HG03571 (cell line): Measurements from ENCODE around the gene ERBB4.
A peak's percentile ranks its signal among the peaks of the same experiment; 100 is the strongest.

Experiments used
- ATAC-seq: cut with Tn5 transposase; IDR thresholded peaks from one replicate; pipeline ENCODE4 v1.9.1; 2021; ENCODE audit not compliant: unreplicated experiment

The ERBB4 gene

DNA sequence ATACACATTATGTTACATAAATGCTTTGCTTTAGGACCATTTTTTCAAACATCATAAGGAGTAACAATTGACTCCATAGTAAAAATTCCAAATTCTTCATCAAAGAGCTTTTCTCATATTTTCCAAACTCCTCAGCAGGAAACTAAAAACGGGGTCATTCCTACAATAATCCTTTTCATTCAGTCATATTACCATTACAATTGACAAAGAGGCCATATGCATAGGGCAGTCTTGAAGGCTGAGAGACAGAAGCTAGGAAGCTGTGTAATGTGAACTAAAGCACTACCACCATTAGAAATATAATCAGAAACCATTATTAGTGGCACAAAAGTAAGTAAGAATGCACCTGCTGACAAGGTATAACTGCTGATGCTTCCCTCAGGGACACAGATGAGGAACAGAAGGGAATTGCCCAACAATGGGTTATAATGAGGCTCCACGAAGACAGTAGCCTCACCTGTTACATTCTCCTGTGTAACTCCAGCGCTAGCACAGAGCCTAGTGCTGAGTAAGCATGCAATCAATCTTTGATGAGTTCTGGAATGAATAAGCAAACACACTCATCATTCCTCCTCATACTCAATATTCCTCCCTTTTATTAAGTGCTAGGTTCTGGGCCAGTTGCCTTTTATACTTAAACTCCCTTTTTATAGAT is 1039.9 kb downstream of the ERBB4 start:
- no peak for ATAC-seq

GRCh38 chr2:211495339-211495738 is 1043.3 kb downstream of the ERBB4 start:
- no peak for ATAC-seq

GRCh38 chr2:211494536-211494935 is 1044.1 kb downstream of the ERBB4 start:
- no peak for ATAC-seq

DNA sequence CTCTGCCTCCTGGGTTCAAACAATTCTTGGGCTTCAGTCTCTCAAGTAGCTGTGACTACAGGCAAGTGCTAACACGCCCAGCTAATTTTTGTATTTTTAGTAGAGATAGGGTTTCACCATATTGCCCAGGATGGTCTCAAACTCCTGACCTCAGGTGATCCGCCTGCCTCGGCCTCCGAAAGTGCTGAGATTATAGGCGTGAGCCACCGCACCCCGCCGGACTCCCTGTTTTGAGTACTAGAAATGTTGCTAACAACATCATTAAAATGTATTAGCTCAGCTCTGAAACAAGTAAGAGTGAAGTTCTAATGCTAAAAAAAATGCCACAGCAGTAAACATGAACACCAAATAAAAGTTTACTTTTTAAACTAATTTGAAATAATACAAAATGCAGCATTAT is 1044.5 kb downstream of the ERBB4 start:
- no peak for ATAC-seq

DNA sequence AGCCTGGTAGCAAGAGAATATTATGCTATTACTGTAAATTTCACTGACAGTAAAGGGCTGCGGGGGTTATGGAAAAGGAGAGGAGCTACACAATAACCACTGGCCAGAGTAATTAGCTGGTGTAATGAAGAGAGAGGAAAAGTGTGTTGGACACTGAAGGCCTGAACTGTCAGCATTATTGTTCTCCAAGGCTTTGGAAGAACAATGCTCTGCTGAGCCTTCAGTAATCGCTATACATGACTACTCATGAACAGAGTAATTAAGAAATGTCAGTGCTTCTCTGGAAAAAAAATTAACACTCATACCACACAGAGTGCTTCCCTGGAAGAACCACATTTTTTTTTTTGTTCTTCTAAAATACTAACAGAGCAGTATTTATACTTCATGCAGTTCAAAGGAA is 1050.9 kb downstream of the ERBB4 start:
- no peak for ATAC-seq

DNA sequence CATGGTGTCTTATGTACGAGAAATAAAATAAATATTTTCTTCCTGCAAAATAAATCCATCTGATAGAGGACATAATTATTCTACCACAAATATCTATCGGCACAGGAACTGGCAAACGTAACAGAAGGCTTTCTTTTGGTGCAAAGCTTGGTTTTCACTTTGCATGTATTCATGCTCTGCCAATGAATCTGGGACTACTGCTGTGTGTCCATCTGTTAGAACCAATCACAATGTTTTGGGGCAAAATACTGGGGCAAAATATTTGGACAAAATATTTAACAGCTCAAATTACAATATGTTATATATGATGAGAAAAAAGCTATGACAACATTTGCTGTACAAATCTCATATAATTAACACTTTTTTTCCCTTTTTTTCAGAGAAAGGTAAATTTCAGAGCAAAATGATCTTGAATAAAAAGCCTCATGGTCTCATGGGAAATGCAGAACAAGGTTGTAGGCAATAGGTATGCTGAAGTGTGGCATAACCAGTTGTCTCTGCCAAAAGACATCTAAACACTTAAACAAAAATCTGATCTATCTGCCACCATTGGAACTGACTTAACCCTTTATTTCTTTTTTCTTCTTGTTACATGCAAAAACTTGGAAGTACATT is 1059.0 kb downstream of the ERBB4 start:
- no peak for ATAC-seq

- ATAC-seq: no peak
These were observed 1060.9 kb downstream of the ERBB4 start for GRCh38 chr2:211477537-211478275.

DNA sequence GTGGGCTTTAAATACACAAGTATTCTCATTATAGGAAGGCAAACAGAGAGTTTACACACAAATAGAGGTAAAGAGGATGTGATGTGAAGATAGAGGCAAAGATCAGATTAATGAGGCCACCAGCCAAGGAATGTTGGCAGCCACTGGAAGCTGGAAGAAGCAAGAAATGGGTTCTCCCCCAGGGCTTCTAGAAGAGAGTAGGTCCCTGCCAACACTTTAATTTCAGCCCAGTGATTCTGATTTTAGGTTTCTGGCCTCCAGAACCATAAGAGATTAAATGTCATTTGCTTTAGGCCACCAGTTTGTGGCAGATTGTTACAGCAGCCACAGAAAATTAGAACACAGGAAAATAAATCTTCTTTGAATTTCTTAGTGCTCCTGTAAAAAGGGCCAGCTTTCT is 1065.5 kb downstream of the ERBB4 start:
- no peak for ATAC-seq

GRCh38 chr2:211469664-211470059 is 1068.9 kb downstream of the ERBB4 start:
- ATAC-seq: no peak

GRCh38 chr2:211468877-211469663 is 1069.5 kb downstream of the ERBB4 start:
- no peak for ATAC-seq

DNA sequence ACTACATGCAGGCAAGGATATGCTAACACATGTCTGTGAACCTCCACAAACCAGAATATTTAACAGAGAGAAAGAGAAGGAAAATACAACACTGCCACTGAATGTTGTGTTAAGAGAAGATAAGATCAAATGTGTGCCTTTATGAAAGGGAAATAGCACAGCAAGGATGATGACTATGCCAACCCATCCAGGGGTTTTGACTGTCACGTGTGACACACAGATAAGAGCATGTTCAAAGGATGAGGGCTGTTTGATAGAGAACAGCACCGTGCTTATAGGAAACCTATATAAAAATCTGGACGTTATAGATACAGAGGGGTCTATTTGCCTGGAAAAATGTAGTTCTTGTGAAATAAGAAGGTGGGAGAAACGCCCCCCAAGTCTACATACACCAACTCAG is 1070.4 kb downstream of the ERBB4 start:
- no peak for ATAC-seq

DNA sequence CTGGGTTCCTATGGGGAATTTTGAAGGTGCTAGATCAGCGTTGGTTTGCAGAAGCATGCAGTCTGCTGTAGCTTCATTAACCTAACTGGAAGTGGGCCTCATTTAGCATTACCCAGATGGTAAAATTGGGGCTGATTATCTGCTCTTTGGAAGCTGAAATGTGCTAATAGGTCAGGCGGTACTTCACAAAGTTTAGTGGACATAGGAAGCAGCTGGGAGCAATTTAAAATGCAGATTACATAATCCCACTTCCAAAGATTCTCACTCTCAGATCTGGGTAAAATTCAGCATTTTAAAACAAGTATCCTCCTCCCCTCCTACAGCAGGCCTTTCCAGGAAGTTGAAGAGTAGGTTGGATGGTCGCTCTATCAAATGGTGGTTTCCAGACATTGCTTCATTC is 1075.2 kb downstream of the ERBB4 start:
- ATAC-seq: no peak

DNA sequence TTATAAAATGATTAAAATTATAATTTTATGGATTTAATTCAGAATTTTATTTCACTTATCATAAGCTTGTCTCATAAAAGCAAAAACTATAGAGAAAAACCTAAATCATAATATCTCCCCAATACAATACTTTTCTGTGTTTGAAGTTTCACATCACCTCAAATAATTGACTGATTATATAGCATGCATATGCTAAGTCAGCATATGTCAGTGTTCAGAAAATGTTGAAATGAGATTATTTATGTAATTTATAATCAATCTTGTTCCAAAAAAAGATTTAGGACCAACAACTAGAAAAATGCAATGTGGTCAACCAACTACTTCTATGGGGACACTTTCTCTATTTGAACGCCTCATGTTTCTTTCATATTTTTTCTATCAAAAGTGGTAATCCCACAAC is 1079.6 kb downstream of the ERBB4 start:
- no peak for ATAC-seq

- ATAC-seq: no peak
These were observed 1081.3 kb downstream of the ERBB4 start for GRCh38 chr2:211457325-211457724.

- peak; percentile 73 for ATAC-seq
These were observed 1083.3 kb downstream of the ERBB4 start for GRCh38 chr2:211455216-211455841.

- ATAC-seq: peak; percentile 6
These were observed 1083.9 kb downstream of the ERBB4 start for GRCh38 chr2:211454679-211455078.

GRCh38 chr2:211453311-211453887 is 1085.2 kb downstream of the ERBB4 start:
- no peak for ATAC-seq

DNA sequence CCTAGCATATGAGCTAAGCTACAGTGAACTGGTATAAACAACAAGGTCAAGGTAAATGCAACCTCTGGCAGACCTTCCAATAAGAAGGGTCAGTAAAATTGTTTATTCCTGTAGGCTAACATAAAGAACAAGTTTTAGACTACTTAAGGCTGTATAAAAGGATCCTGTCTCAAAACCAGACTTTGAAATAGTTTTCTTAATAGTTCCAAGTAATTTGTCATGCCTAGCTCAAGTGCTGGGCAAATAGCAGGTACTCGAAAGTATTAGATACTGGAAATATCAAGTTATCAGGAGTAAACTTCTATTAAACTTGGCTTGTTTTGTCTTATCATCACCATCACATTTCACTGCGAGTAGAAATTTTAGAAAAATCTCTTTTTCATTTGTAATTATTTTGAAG is 1087.0 kb downstream of the ERBB4 start:
- ATAC-seq: no peak

GRCh38 chr2:211449819-211450218 is 1088.8 kb downstream of the ERBB4 start:
- ATAC-seq: no peak

- ATAC-seq: no peak
These were observed 1091.1 kb downstream of the ERBB4 start for GRCh38 chr2:211447548-211447947.

DNA sequence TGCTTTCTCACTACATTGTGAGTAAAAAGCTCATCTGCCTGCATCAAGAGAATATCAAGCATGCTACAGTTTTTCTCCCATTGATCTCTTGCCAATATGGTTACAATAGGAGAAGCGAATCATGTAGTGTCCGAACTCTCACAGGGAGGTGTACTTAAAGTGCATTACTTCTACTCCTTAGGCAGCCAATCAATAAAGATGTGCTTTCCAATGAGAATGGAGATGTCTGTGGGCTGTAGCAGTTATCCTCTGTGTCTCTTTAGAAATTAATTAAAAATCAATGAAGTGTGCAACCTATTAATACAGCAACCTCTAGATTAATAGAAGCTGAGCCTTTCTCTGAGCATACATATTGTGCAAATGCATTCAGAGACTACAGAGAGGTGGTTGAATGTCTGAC is 1098.5 kb downstream of the ERBB4 start:
- ATAC-seq: no peak
